H9 (cell line): ENCODE measurements around the gene NCLN. TPM values are rescaled to one million over a fixed set of nuclear protein-coding genes. Genes with fewer than 3 reads are reported as not detected.

Experiments used
- DNase-seq: peaks from one replicate; pipeline ENCODE4 v3.0.0-alpha.2; 2017
- H2AFZ ChIP-seq: one replicate; pipeline ENCODE4 v1.6.1; 2013; ENCODE audit warnings: mild to moderate bottlenecking, low read length, control low read depth, moderate library complexity
- H2AK5ac ChIP-seq: 2 replicates; pipeline ENCODE4 v1.6.1; 2013; ENCODE audit warnings: low read length, control low read depth, mixed read lengths; ENCODE audit not compliant: insufficient read length
- H2BK120ac ChIP-seq: one replicate; pipeline ENCODE4 v1.6.1; 2013; ENCODE audit warnings: low read depth, mild to moderate bottlenecking, low read length, control low read depth, inconsistent platforms; ENCODE audit not compliant: poor library complexity, severe bottlenecking
- H2BK12ac ChIP-seq: 2 replicates; pipeline ENCODE4 v1.6.1; 2013; ENCODE audit warnings: low read length, control low read depth, mixed read lengths, low read depth; ENCODE audit not compliant: insufficient read length
- H2BK15ac ChIP-seq: 2 replicates; pipeline ENCODE4 v1.6.1; 2013; ENCODE audit warnings: low read depth, low read length, control low read depth
- H2BK20ac ChIP-seq: one replicate; pipeline ENCODE4 v1.6.1; 2013; ENCODE audit warnings: low read depth, mild to moderate bottlenecking, low read length, control low read depth, inconsistent platforms; ENCODE audit not compliant: poor library complexity, severe bottlenecking
- H2BK5ac ChIP-seq: 2 replicates; pipeline ENCODE4 v1.6.1; 2013; ENCODE audit warnings: low read length, control low read depth, mixed read lengths; ENCODE audit not compliant: insufficient read length
- H3K14ac ChIP-seq: 2 replicates; pipeline ENCODE4 v1.6.1; 2013; ENCODE audit warnings: low read length, control low read depth; ENCODE audit not compliant: insufficient read depth
- H3K18ac ChIP-seq: 2 replicates; pipeline ENCODE4 v1.6.1; 2013; ENCODE audit warnings: low read depth, mild to moderate bottlenecking, mixed read lengths, low read length, control low read depth; ENCODE audit not compliant: insufficient read length
- H3K23ac ChIP-seq: 2 replicates; pipeline ENCODE4 v1.6.1; 2013; ENCODE audit warnings: low read length, control low read depth, mixed read lengths, low read depth; ENCODE audit not compliant: insufficient read length
- H3K23me2 ChIP-seq: 2 replicates; pipeline ENCODE4 v1.6.1; 2013; ENCODE audit warnings: low read depth, mild to moderate bottlenecking, mixed read lengths, low read length, control low read depth; ENCODE audit not compliant: insufficient read length, poor library complexity, severe bottlenecking
- H3K27ac ChIP-seq: 2 replicates; pipeline ENCODE4 v1.5.1; 2013; ENCODE audit warnings: low read length, control low read depth, mixed read lengths, low read depth; ENCODE audit not compliant: insufficient read length
- H3K27me3 ChIP-seq: 2 replicates; pipeline ENCODE4 v1.6.1; 2013; ENCODE audit warnings: low read length, control low read depth, inconsistent platforms; ENCODE audit not compliant: insufficient read depth
- H3K4ac ChIP-seq: 2 replicates; pipeline ENCODE4 v1.6.1; 2013; ENCODE audit warnings: low read depth, mild to moderate bottlenecking, control low read depth, inconsistent platforms, low read length, moderate library complexity
- H3K4me1 ChIP-seq: 2 replicates; pipeline ENCODE4 v1.6.1; 2013; ENCODE audit warnings: low read length, control low read depth, inconsistent platforms; ENCODE audit not compliant: insufficient read depth
- H3K4me2 ChIP-seq: 2 replicates; pipeline ENCODE4 v1.6.1; 2013; ENCODE audit warnings: low read length, control low read depth, mixed read lengths; ENCODE audit not compliant: insufficient read length, insufficient read depth
- H3K56ac ChIP-seq: 2 replicates; pipeline ENCODE4 v1.6.1; 2013; ENCODE audit warnings: low read depth, mild to moderate bottlenecking, mixed read lengths, low read length, control low read depth; ENCODE audit not compliant: insufficient read length
- H3K79me1 ChIP-seq: 2 replicates; pipeline ENCODE4 v1.6.1; 2013; ENCODE audit warnings: low read depth, mild to moderate bottlenecking, moderate library complexity, low read length, control low read depth, inconsistent platforms; ENCODE audit not compliant: insufficient read depth, poor library complexity, severe bottlenecking
- H3K79me2 ChIP-seq: 2 replicates; pipeline ENCODE4 v1.6.1; 2013; ENCODE audit warnings: low read length, control low read depth, inconsistent platforms; ENCODE audit not compliant: insufficient read depth
- H3K9ac ChIP-seq: 2 replicates; pipeline ENCODE4 v1.6.1; 2013; ENCODE audit warnings: low read length, control low read depth, mixed read lengths; ENCODE audit not compliant: insufficient read length; ENCODE audit errors: extremely low read depth
- H3K9me3 ChIP-seq: one replicate; pipeline ENCODE4 v1.6.1; 2013; ENCODE audit warnings: low read depth, low read length, inconsistent platforms; ENCODE audit not compliant: control insufficient read depth
- H3T11ph ChIP-seq: one replicate; pipeline ENCODE4 v1.6.1; 2013; ENCODE audit warnings: mild to moderate bottlenecking, low read length, control low read depth, inconsistent platforms
- H4K20me1 ChIP-seq: one replicate; pipeline ENCODE4 v1.6.1; 2013; ENCODE audit not compliant: control insufficient read depth, insufficient read length, insufficient read depth
- H4K5ac ChIP-seq: 2 replicates; pipeline ENCODE4 v1.6.1; 2013; ENCODE audit warnings: low read depth, mild to moderate bottlenecking, mixed read lengths, low read length, control low read depth; ENCODE audit not compliant: insufficient read length
- H4K8ac ChIP-seq: replicated peaks from 2 replicates; pipeline ENCODE4 v1.6.1; 2013; ENCODE audit warnings: low read length, control low read depth, mixed read lengths, low read depth; ENCODE audit not compliant: insufficient read length
- H4K91ac ChIP-seq: 2 replicates; pipeline ENCODE4 v1.6.1; 2013; ENCODE audit warnings: low read depth, mild to moderate bottlenecking, moderate library complexity, mixed read lengths, low read length, control low read depth; ENCODE audit not compliant: insufficient read length
- H3K27ac Mint-ChIP-seq, 3 experiments: 2 replicates in 2 of 3; 3 replicates in 1 of 3; pipeline ENCODE4 v1.8.0; 2020 to 2021; ENCODE audit warnings: mixed read lengths in 3 of 3, mild to moderate bottlenecking in 1 of 3, moderate library complexity in 1 of 3
- H3K27me3 Mint-ChIP-seq: 2 replicates; pipeline ENCODE4 v1.8.0; 2021; ENCODE audit warnings: low read depth, mild to moderate bottlenecking, moderate library complexity, mixed read lengths
- H3K36me3 Mint-ChIP-seq, 3 experiments: 2 replicates in 2 of 3; 3 replicates in 1 of 3; pipeline ENCODE4 v1.8.0; 2020 to 2021; ENCODE audit warnings: low read depth in 3 of 3, mixed read lengths in 3 of 3; ENCODE audit not compliant: insufficient read depth in 1 of 3
- H3K4me1 Mint-ChIP-seq, 2 experiments: 2 replicates each; pipeline ENCODE4 v1.8.0; 2020; ENCODE audit warnings: mixed read lengths in 2 of 2
- H3K4me3 Mint-ChIP-seq, 2 experiments: 2 replicates in 1 of 2; 3 replicates in 1 of 2; pipeline ENCODE4 v1.8.0; 2020 to 2021; ENCODE audit warnings: mild to moderate bottlenecking in 2 of 2, mixed read lengths in 2 of 2, moderate library complexity in 1 of 2
- H3K9me3 Mint-ChIP-seq, 2 experiments: 2 replicates in 1 of 2; 3 replicates in 1 of 2; pipeline ENCODE4 v1.8.0; 2020; ENCODE audit warnings: mild to moderate bottlenecking in 2 of 2, mixed read lengths in 2 of 2, moderate library complexity in 1 of 2
- WGBS: extraction: QIAGEN DNeasy Blood & Tissue Kit; methylation state at CpG from one replicate; pipeline ENCODE4 v1.1.7; 2013; ENCODE audit warnings: missing lambda C conversion rate, low lambda C conversion rate, mixed read lengths; ENCODE audit not compliant: insufficient read length; ENCODE audit errors: extremely low coverage; 5-methylcytosine and 5-hydroxymethylcytosine counted together
- total RNA-seq: library from RNA; stranded (reverse); gene quantifications from 2 replicates; pipeline ENCODE4 v1.2.1, GENCODE V29; 2021
- TF ChIP-seq, protein P1 (sequence below): fragments of 200-600 bp; sonication (generic); conservative IDR thresholded peaks from 3 replicates; pipeline ENCODE4 v1.8.0; 2021; ENCODE audit warnings: antibody characterized with exemption, mild to moderate bottlenecking

Gene NCLN
- total RNA-seq, 1 experiment from 2014 or later = 94.8 TPM

DNA sequence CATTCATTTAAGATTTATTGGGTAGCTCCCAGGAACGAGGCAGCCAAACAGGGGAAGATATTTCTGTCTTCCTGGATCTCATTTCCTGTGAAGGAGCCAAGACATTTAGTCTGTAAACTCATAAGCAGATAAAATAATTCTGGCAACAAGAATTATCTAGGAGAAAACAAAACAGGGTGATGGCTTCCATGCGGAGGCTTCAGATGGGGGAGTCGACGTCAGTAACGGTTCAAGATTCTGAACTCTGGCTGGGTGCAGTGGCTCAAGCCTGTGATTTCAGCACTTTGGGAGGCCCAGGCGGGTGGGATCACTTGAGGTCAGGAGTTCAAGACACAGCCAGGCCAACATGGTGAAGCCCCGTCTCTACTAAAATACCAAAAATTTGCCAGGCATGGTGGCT, 48.6 kb upstream of the NCLN start:
- no peak overlapping the region for H3K4me2 ChIP-seq
- H3K23ac ChIP-seq = no peak overlapping the region
- TF ChIP-seq, protein P1, sequence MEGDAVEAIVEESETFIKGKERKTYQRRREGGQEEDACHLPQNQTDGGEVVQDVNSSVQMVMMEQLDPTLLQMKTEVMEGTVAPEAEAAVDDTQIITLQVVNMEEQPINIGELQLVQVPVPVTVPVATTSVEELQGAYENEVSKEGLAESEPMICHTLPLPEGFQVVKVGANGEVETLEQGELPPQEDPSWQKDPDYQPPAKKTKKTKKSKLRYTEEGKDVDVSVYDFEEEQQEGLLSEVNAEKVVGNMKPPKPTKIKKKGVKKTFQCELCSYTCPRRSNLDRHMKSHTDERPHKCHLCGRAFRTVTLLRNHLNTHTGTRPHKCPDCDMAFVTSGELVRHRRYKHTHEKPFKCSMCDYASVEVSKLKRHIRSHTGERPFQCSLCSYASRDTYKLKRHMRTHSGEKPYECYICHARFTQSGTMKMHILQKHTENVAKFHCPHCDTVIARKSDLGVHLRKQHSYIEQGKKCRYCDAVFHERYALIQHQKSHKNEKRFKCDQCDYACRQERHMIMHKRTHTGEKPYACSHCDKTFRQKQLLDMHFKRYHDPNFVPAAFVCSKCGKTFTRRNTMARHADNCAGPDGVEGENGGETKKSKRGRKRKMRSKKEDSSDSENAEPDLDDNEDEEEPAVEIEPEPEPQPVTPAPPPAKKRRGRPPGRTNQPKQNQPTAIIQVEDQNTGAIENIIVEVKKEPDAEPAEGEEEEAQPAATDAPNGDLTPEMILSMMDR = no peak
- no peaks in the 10 kb centered on the region for H3K23me2 ChIP-seq
- H3K27ac ChIP-seq = no peak overlapping the region
- H3K14ac ChIP-seq = no peak overlapping the region
- no peak overlapping the region for H2BK120ac ChIP-seq
- no peak overlapping the region for H2BK5ac ChIP-seq
- H3K79me2 ChIP-seq = no peaks in the 10 kb centered on the region
- H3K4me3 Mint-ChIP-seq = no peak overlapping the region
- H2BK20ac ChIP-seq = no peak overlapping the region
- H2BK15ac ChIP-seq = no peak overlapping the region
- no peak overlapping the region for H3K9ac ChIP-seq
- H3K56ac ChIP-seq = no peak overlapping the region
- no peak overlapping the region for H2AFZ ChIP-seq
- no peak overlapping the region for H3T11ph ChIP-seq
- H3K36me3 Mint-ChIP-seq = no peaks in the 10 kb centered on the region
- H3K4me1 Mint-ChIP-seq = peaks cover 3 to 8% of the 10 kb centered on the region in 2 experiments; a peak in 3 of 4 replicates
- H3K18ac ChIP-seq = no peak overlapping the region
- H2AK5ac ChIP-seq = no peak overlapping the region
- DNase-seq = no peak
- peaks cover 1% of the 10 kb centered on the region for H3K27me3 Mint-ChIP-seq
- no peak overlapping the region for H4K8ac ChIP-seq
- H3K27me3 ChIP-seq = no peaks in the 10 kb centered on the region
- no peak overlapping the region for H4K91ac ChIP-seq
- no peaks in the 10 kb centered on the region for H3K79me1 ChIP-seq
- peak overlapping the region in 1 of 3 experiments; percentile 48; a peak in 1 of 7 replicates for H3K27ac Mint-ChIP-seq
- WGBS = no CpG with 5 or more reads among the region's 7 CpGs
- H3K9me3 ChIP-seq = no peaks in the 10 kb centered on the region
- no peaks in the 10 kb centered on the region for H3K4me1 ChIP-seq
- no peaks in the 10 kb centered on the region for H4K20me1 ChIP-seq
- H3K9me3 Mint-ChIP-seq = no peaks in the 10 kb centered on the region
- H2BK12ac ChIP-seq = no peak overlapping the region
- no peak overlapping the region for H3K4ac ChIP-seq
- H4K5ac ChIP-seq = no peak overlapping the region
